HL-60 (cell line): Measurements from ENCODE around the gene LDLRAD3.
"Not testable (repeated sequence)": the region's sequence is repeated elsewhere in the genome, so short reads cannot be mapped to it uniquely, and the experiment has no call there.

Experiments used
- CTCF ChIP-seq: IDR thresholded peaks from one replicate; pipeline ENCODE4 v1.5.1; 2011; ENCODE audit warnings: low read length, control low read depth, inconsistent platforms; ENCODE audit not compliant: insufficient read depth
- POLR2AphosphoS5 ChIP-seq: IDR thresholded peaks from 2 replicates; pipeline ENCODE4 v1.6.1; 2012; ENCODE audit warnings: low read depth
- REST ChIP-seq: IDR thresholded peaks from 2 replicates; pipeline ENCODE4 v1.6.1; 2012; ENCODE audit warnings: low read depth; ENCODE audit not compliant: insufficient replicate concordance

GRCh38 chr11:35912436-35912835, 31.4 kb upstream of the LDLRAD3 start:
- not testable (repeated sequence) for TF ChIP-seq CTCF, POLR2AphosphoS5, REST
